ENCODE data around the gene MON2. TPM values are rescaled to one million over a fixed set of nuclear protein-coding genes. Genes with fewer than 3 reads are reported as not detected.

MON2 gene
- total RNA-seq, 1 donor from 2014 or later = 43.4 TPM

- Mint-ChIP-seq H3K4me3 (ENCODE audit: unreplicated experiment) (no peak overlapping the region), H3K9me3 (ENCODE audit: unreplicated experiment) (no peaks in the 10 kb centered on the region), H3K27me3 (ENCODE audit: unreplicated experiment) (no peaks in the 10 kb centered on the region), H3K4me1 (ENCODE audit: low read depth, unreplicated experiment) (no peaks in the 10 kb centered on the region), H3K36me3 (ENCODE audit: unreplicated experiment) (no peaks in the 10 kb centered on the region), H3K27ac (ENCODE audit: unreplicated experiment) (no peak overlapping the region)
- DNase-seq = no peak
- peak; percentile 28 for TF ChIP-seq CTCF (IDR thresholded peaks at IDR 0.05; ENCODE audit: partially characterized antibody, unreplicated experiment)
Observed at GRCh38 chr12:62582065-62582366, 115.4 kb downstream of the MON2 start.

GRCh38 chr12:62584619-62585018, 118.0 kb downstream of the MON2 start:
- H3K27me3 Mint-ChIP-seq (ENCODE audit: unreplicated experiment) = no peaks in the 10 kb centered on the region
- no peaks in the 10 kb centered on the region for H3K4me1 Mint-ChIP-seq (ENCODE audit: low read depth, unreplicated experiment)
- no peaks in the 10 kb centered on the region for H3K9me3 Mint-ChIP-seq (ENCODE audit: unreplicated experiment)
- no peaks in the 10 kb centered on the region for H3K36me3 Mint-ChIP-seq (ENCODE audit: unreplicated experiment)
- no peak for TF ChIP-seq CTCF (IDR thresholded peaks at IDR 0.05; ENCODE audit: partially characterized antibody, unreplicated experiment)
- no peak for DNase-seq
- H3K4me3 Mint-ChIP-seq (ENCODE audit: unreplicated experiment) = no peak overlapping the region
- H3K27ac Mint-ChIP-seq (ENCODE audit: unreplicated experiment) = no peak overlapping the region

- Mint-ChIP-seq H3K36me3 (ENCODE audit: unreplicated experiment) (no peaks in the 10 kb centered on the region), H3K27me3 (ENCODE audit: unreplicated experiment) (no peaks in the 10 kb centered on the region), H3K27ac (ENCODE audit: unreplicated experiment) (no peak overlapping the region), H3K9me3 (ENCODE audit: unreplicated experiment) (no peaks in the 10 kb centered on the region), H3K4me1 (ENCODE audit: low read depth, unreplicated experiment) (no peaks in the 10 kb centered on the region), H3K4me3 (ENCODE audit: unreplicated experiment) (no peak overlapping the region)
- no peak for DNase-seq
- no peak for TF ChIP-seq CTCF (IDR thresholded peaks at IDR 0.05; ENCODE audit: partially characterized antibody, unreplicated experiment)
Observed at GRCh38 chr12:62586850-62587249, 120.2 kb downstream of the MON2 start.

GRCh38 chr12:62588916-62589315, 122.3 kb downstream of the MON2 start:
- TF ChIP-seq CTCF (IDR thresholded peaks at IDR 0.05; ENCODE audit: partially characterized antibody, unreplicated experiment) = no peak
- Mint-ChIP-seq H3K27ac (ENCODE audit: unreplicated experiment) (no peak overlapping the region), H3K9me3 (ENCODE audit: unreplicated experiment) (no peaks in the 10 kb centered on the region), H3K4me3 (ENCODE audit: unreplicated experiment) (no peak overlapping the region), H3K4me1 (ENCODE audit: low read depth, unreplicated experiment) (no peaks in the 10 kb centered on the region), H3K27me3 (ENCODE audit: unreplicated experiment) (no peaks in the 10 kb centered on the region), H3K36me3 (ENCODE audit: unreplicated experiment) (no peaks in the 10 kb centered on the region)
- DNase-seq = no peak

GRCh38 chr12:62597253-62597652, 130.6 kb downstream of the MON2 start:
- Mint-ChIP-seq H3K36me3 (ENCODE audit: unreplicated experiment) (no peaks in the 10 kb centered on the region), H3K27me3 (ENCODE audit: unreplicated experiment) (no peaks in the 10 kb centered on the region), H3K4me1 (ENCODE audit: low read depth, unreplicated experiment) (peaks cover 5% of the 10 kb centered on the region), H3K4me3 (ENCODE audit: unreplicated experiment) (no peak overlapping the region), H3K9me3 (ENCODE audit: unreplicated experiment) (no peaks in the 10 kb centered on the region), H3K27ac (ENCODE audit: unreplicated experiment) (no peak overlapping the region)
- no peak for DNase-seq
- TF ChIP-seq CTCF (IDR thresholded peaks at IDR 0.05; ENCODE audit: partially characterized antibody, unreplicated experiment) = no peak

Data from glutamatergic neuron (in vitro differentiated cells).